IMR-90 (cell line): ENCODE measurements around the gene LRP6. TPM values are rescaled to one million over a fixed set of nuclear protein-coding genes. Genes with fewer than 3 reads are reported as not detected.

Experiments
- ATAC-seq: fragments of 200-7000 bp; cut with Tn5 transposase; 2 replicates; pipeline ENCODE4 v1.9.1; 2020; ENCODE audit warnings: low read depth, mild to moderate bottlenecking, moderate library complexity
- BruUV-seq: library from RNA; stranded (reverse); fragments of 400-500 nt; replicated peaks from 2 replicates; lab custom pipeline; 2021; lab: Mats Ljungman, UMichigan
- CTCF ChIA-PET: fragments of 300-600 bp; formaldehyde crosslinking; extraction: SDS; loops from one replicate; lab custom pipeline; 2021; ENCODE audit warnings: antibody characterized with exemption; lab: Yijun Ruan, JAX
- POLR2A ChIA-PET: fragments of 300-600 bp; sonication (Branson Sonifier 250); formaldehyde crosslinking; loops from one replicate; lab custom pipeline; 2022; ENCODE audit warnings: antibody characterized with exemption; ENCODE audit not compliant: unreplicated experiment; lab: Charles Lee
- DNase-seq: peaks from one replicate; pipeline ENCODE4 v3.0.0; 2013
- H2AFZ ChIP-seq: replicated peaks from 2 replicates; pipeline ENCODE3; 2013; ENCODE audit warnings: low read length, mild to moderate bottlenecking; ENCODE audit not compliant: poor library complexity
- H2AK5ac ChIP-seq: 2 replicates; pipeline ENCODE4 v1.6.1; 2013; ENCODE audit warnings: low read depth, low read length, inconsistent platforms
- H2AK9ac ChIP-seq: replicated peaks from 2 replicates; pipeline ENCODE3; 2013; ENCODE audit warnings: mild to moderate bottlenecking, low read depth, low read length, moderate library complexity; ENCODE audit not compliant: poor library complexity
- H2BK120ac ChIP-seq: 2 replicates; pipeline ENCODE4 v1.6.1; 2013; ENCODE audit warnings: low read depth, low read length, inconsistent platforms
- H2BK15ac ChIP-seq: 3 replicates; pipeline ENCODE4 v1.6.1; 2013; ENCODE audit warnings: low read depth, low read length, inconsistent platforms
- H2BK20ac ChIP-seq: 2 replicates; pipeline ENCODE4 v1.6.1; 2013; ENCODE audit warnings: low read depth, mild to moderate bottlenecking, inconsistent platforms, low read length, moderate library complexity
- H2BK5ac ChIP-seq: 2 replicates; pipeline ENCODE4 v1.6.1; 2013; ENCODE audit warnings: mild to moderate bottlenecking, low read depth, low read length, inconsistent platforms; ENCODE audit not compliant: poor library complexity, severe bottlenecking
- H3K14ac ChIP-seq: replicated peaks from 2 replicates; pipeline ENCODE4 v1.6.1; 2013; ENCODE audit warnings: low read depth, low read length, inconsistent platforms
- H3K18ac ChIP-seq: 2 replicates; pipeline ENCODE4 v1.6.1; 2013; ENCODE audit warnings: low read depth, low read length, control low read depth
- H3K23ac ChIP-seq: 2 replicates; pipeline ENCODE4 v1.6.1; 2013; ENCODE audit warnings: low read depth, low read length, inconsistent platforms
- H3K27ac ChIP-seq: 2 replicates; pipeline ENCODE4 v1.5.1; 2013; ENCODE audit warnings: mild to moderate bottlenecking, control low read depth, low read length; ENCODE audit not compliant: insufficient read depth
- H3K27me3 ChIP-seq: 2 replicates; pipeline ENCODE4 v1.6.1; 2013; ENCODE audit warnings: low read length; ENCODE audit not compliant: control insufficient read depth, insufficient read depth
- H3K36me3 ChIP-seq: 2 replicates; pipeline ENCODE4 v1.6.1; 2013; ENCODE audit warnings: low read length, mixed read lengths; ENCODE audit not compliant: control insufficient read depth, insufficient read depth
- H3K4ac ChIP-seq: 2 replicates; pipeline ENCODE4 v1.6.1; 2013; ENCODE audit warnings: low read depth, low read length, inconsistent platforms
- H3K4me1 ChIP-seq: 2 replicates; pipeline ENCODE4 v1.6.1; 2013; ENCODE audit warnings: low read length, mixed read lengths; ENCODE audit not compliant: control insufficient read depth, insufficient read depth
- H3K4me2 ChIP-seq: 2 replicates; pipeline ENCODE4 v1.6.1; 2013; ENCODE audit warnings: low read depth, mild to moderate bottlenecking, control low read depth, low read length, moderate library complexity
- H3K4me3 ChIP-seq: 2 replicates; pipeline ENCODE4 v1.5.1; 2013; ENCODE audit warnings: low read depth, mild to moderate bottlenecking, control low read depth, low read length, moderate library complexity; ENCODE audit not compliant: insufficient read depth
- H3K56ac ChIP-seq: 2 replicates; pipeline ENCODE4 v1.6.1; 2013; ENCODE audit warnings: low read length, inconsistent platforms; ENCODE audit not compliant: insufficient read depth; ENCODE audit errors: extremely low read depth
- H3K79me1 ChIP-seq, 2 experiments: 2 replicates each; pipeline ENCODE4 v1.6.1; 2013; ENCODE audit warnings: low read length in 2 of 2, inconsistent platforms in 1 of 2, low read depth in 1 of 2
- H3K9ac ChIP-seq: 2 replicates; pipeline ENCODE4 v1.6.1; 2013; ENCODE audit warnings: low read depth, low read length, control low read depth
- H3K9me1 ChIP-seq: 2 replicates; pipeline ENCODE4 v1.6.1; 2013; ENCODE audit warnings: low read length, inconsistent platforms; ENCODE audit not compliant: insufficient read depth
- H3K9me3 ChIP-seq: 2 replicates; pipeline ENCODE4 v1.6.1; 2013; ENCODE audit warnings: low read length; ENCODE audit not compliant: control insufficient read depth, insufficient read depth
- H4K20me1 ChIP-seq: 2 replicates; pipeline ENCODE4 v1.6.1; 2013; ENCODE audit warnings: low read length, inconsistent platforms; ENCODE audit not compliant: insufficient read depth
- H4K5ac ChIP-seq: 2 replicates; pipeline ENCODE4 v1.6.1; 2013; ENCODE audit warnings: mild to moderate bottlenecking, low read depth, low read length, control low read depth
- H4K8ac ChIP-seq, 2 experiments: 2 replicates each; pipeline ENCODE4 v1.6.1; 2013; ENCODE audit warnings: low read depth in 2 of 2, low read length in 2 of 2, control low read depth in 1 of 2, inconsistent platforms in 1 of 2
- H4K91ac ChIP-seq: 2 replicates; pipeline ENCODE4 v1.6.1; 2013; ENCODE audit warnings: low read depth, low read length, inconsistent platforms; ENCODE audit not compliant: insufficient read depth
- BHLHE40 ChIP-seq: fragments of 150-350 bp; IDR thresholded peaks from 2 replicates; pipeline ENCODE4 v1.6.1; 2016; ENCODE audit warnings: mild to moderate bottlenecking, low read depth, low read length
- CEBPB ChIP-seq: IDR thresholded peaks from 2 replicates; pipeline ENCODE4 v1.6.1; 2012; ENCODE audit warnings: low read depth, low read length, improper control_type of control experiment
- CHD1 ChIP-seq: IDR thresholded peaks from 2 replicates; pipeline ENCODE4 v1.6.1; 2012; ENCODE audit warnings: low read depth, low read length, improper control_type of control experiment
- CTCF ChIP-seq: conservative IDR thresholded peaks from 2 replicates; pipeline ENCODE4 v1.5.1; 2012; ENCODE audit warnings: mild to moderate bottlenecking, low read depth, low read length, improper control_type of control experiment
- ELK1 ChIP-seq: fragments of 150-350 bp; IDR thresholded peaks from 2 replicates; pipeline ENCODE4 v1.6.1; 2016; ENCODE audit warnings: low read depth, mild to moderate bottlenecking, low read length, moderate library complexity, borderline replicate concordance
- FOS ChIP-seq: fragments of 150-350 bp; IDR thresholded peaks from 2 replicates; pipeline ENCODE4 v1.6.1; 2016; ENCODE audit warnings: low read depth, low read length
- MAFK ChIP-seq: IDR thresholded peaks from 2 replicates; pipeline ENCODE4 v1.6.1; 2012; ENCODE audit warnings: low read depth, low read length, improper control_type of control experiment
- MAZ ChIP-seq: IDR thresholded peaks from 2 replicates; pipeline ENCODE4 v1.6.1; 2012; ENCODE audit warnings: low read depth, mild to moderate bottlenecking, low read length, improper control_type of control experiment, moderate library complexity, borderline replicate concordance
- MXI1 ChIP-seq: IDR thresholded peaks from 2 replicates; pipeline ENCODE4 v1.6.1; 2012; ENCODE audit warnings: low read depth, mild to moderate bottlenecking, low read length, moderate library complexity, borderline replicate concordance
- NFE2L2 ChIP-seq: fragments of 150-350 bp; IDR thresholded peaks from 2 replicates; pipeline ENCODE4 v1.6.1; 2016; ENCODE audit warnings: low read depth, mild to moderate bottlenecking, low read length
- POLR2A ChIP-seq: IDR thresholded peaks from 2 replicates; pipeline ENCODE4 v1.6.1; 2012; ENCODE audit warnings: mild to moderate bottlenecking, low read depth, low read length
- RAD21 ChIP-seq: IDR thresholded peaks from 2 replicates; pipeline ENCODE4 v1.6.1; 2012; ENCODE audit warnings: low read length, improper control_type of control experiment
- RCOR1 ChIP-seq: IDR thresholded peaks from 2 replicates; pipeline ENCODE4 v1.6.1; 2012; ENCODE audit warnings: mild to moderate bottlenecking, low read length, improper control_type of control experiment; ENCODE audit not compliant: insufficient replicate concordance
- RFX5 ChIP-seq: IDR thresholded peaks from 2 replicates; pipeline ENCODE4 v1.8.0; 2012; ENCODE audit warnings: low read depth, mild to moderate bottlenecking, low read length, moderate library complexity
- SMC3 ChIP-seq: fragments of 150-350 bp; IDR thresholded peaks from 2 replicates; pipeline ENCODE4 v1.6.1; 2016; ENCODE audit warnings: low read depth, mild to moderate bottlenecking, antibody characterized with exemption, low read length, moderate library complexity
- USF2 ChIP-seq: fragments of 150-350 bp; IDR thresholded peaks from 2 replicates; pipeline ENCODE4 v1.6.1; 2017; ENCODE audit warnings: mild to moderate bottlenecking, antibody characterized with exemption, low read length, low read depth
- WGBS, 2 experiments: methylation state at CpG; one replicate each; pipeline versions ENCODE4 v1.1.5 to v1.1.7; 2013; ENCODE audit warnings: missing lambda C conversion rate in 2 of 2; ENCODE audit not compliant: insufficient read length in 1 of 2; ENCODE audit errors: extremely low coverage in 2 of 2; 5-methylcytosine and 5-hydroxymethylcytosine counted together
- dilution Hi-C: fragments of 300-500 bp; cut with HindIII; formaldehyde crosslinking; loops from one replicate; pipeline ENCODE4 v1.14.3; 2018; ENCODE audit warnings: low sequenced_read_pairs; ENCODE audit not compliant: unreplicated experiment
- in situ Hi-C: fragments of 300-500 bp; cut with MboI; formaldehyde crosslinking; loops from 3 replicates; pipeline ENCODE4 v1.14.3; 2019; ENCODE audit warnings: low sequenced_read_pairs, inconsistent platforms, mixed read lengths
- intact Hi-C: fragments of 100-400 bp; cut with micrococcal nuclease; formaldehyde crosslinking; loops from 2 replicates; pipeline ENCODE4 v1.10.0; 2022
- polyA plus RNA-seq, 3 experiments: library from polyadenylated mRNA; depleted of rRNA; stranded (reverse); fragments of >200 nt; gene quantifications; 2 replicates each; pipeline ENCODE4 v1.2.3, GENCODE V29; 2012; ENCODE audit warnings: low replicate concordance in 1 of 3
- total RNA-seq: library from RNA; depleted of rRNA; stranded (reverse); fragments of >200 nt; gene quantifications from 2 replicates; pipeline ENCODE4 v1.2.3, GENCODE V29; 2012

The LRP6 gene
- total and polyA plus RNA-seq, 2 of the 4 experiments (the other 2 are of a cell fraction): 14.2 to 32.1 TPM

- intact Hi-C loops: no loop called here
- Histone ChIP-seq H2AK9ac (no peak overlapping the region), H3K9me3 (no peaks in the 10 kb centered on the region), H3K27me3 (no peaks in the 10 kb centered on the region; the same call in 1 of the 2 replicates), H4K91ac (no peak overlapping the region), H2BK120ac (no peak overlapping the region), H2BK5ac (no peak overlapping the region), H3K4me2 (no peak overlapping the region), H2BK20ac (no peak overlapping the region), H3K9me1 (no peaks in the 10 kb centered on the region), H2AK5ac (no peak overlapping the region), H2BK15ac (no peak overlapping the region), H3K4ac (no peak overlapping the region), H3K36me3 (no peaks in the 10 kb centered on the region), H4K5ac (no peak overlapping the region), H3K4me1 (no peaks in the 10 kb centered on the region), H3K14ac (no peak overlapping the region), H3K56ac (no peak overlapping the region), H3K9ac (no peak overlapping the region), H3K27ac (no peak overlapping the region), H3K79me1 (no peaks in the 10 kb centered on the region), H3K18ac (no peak overlapping the region), H3K4me3 (no peak overlapping the region), H2AFZ (no peak overlapping the region), H4K20me1 (no peaks in the 10 kb centered on the region), H3K23ac (no peak overlapping the region), H4K8ac (no peak overlapping the region)
- CTCF ChIA-PET: no interaction called here
- DNase-seq: no peak
- WGBS, 2 experiments: no CpG with 5 or more reads among the region's 7 CpGs
- POLR2A ChIA-PET: interaction anchor here (0.5 to 0.6 kb wide), 2 partner anchors 138 to 752 kb away, joined by 3 read pairs; no protein-coding TSS in a partner anchor
- dilution Hi-C loops: no loop called here
- in situ Hi-C loops: no loop called here
- BruUV-seq: no TSS peak
- no peak for TF ChIP-seq RAD21
- no peak for TF ChIP-seq FOS
- no peak for TF ChIP-seq CEBPB
- no peak for TF ChIP-seq RFX5
- no peak for TF ChIP-seq POLR2A
- no peak for TF ChIP-seq BHLHE40
- no peak for TF ChIP-seq SMC3
- no peak for TF ChIP-seq MAFK
- TF ChIP-seq MAZ: no peak
- no peak for TF ChIP-seq ELK1
- no peak for TF ChIP-seq RCOR1
- TF ChIP-seq CHD1: no peak
- no peak for TF ChIP-seq CTCF
- TF ChIP-seq USF2: no peak
- no peak for TF ChIP-seq NFE2L2
- no peak for TF ChIP-seq MXI1
- no peak for ATAC-seq
Measured at GRCh38 chr12:12305568-12306300, 38.9 kb upstream of the LRP6 start.
